Vagina (tissue), 2 donors: ENCODE results near the gene ASIC3.

Experiments used
- CTCF ChIP-seq, 3 experiments: fragments of 450-650 bp in 2 of 3; fragments of 200-600 bp in 1 of 3; sonication (generic) in 1 of 3; IDR thresholded peaks; one replicate each; pipeline ENCODE4 v1.5.1; 2017 to 2019; ENCODE audit warnings: antibody characterized with exemption in 3 of 3, mild to moderate bottlenecking in 2 of 3, moderate library complexity in 2 of 3
- POLR2A ChIP-seq, 2 donors: fragments of 450-650 bp; IDR thresholded peaks; one replicate each; pipeline ENCODE4 v1.6.1; 2017; ENCODE audit warnings: antibody characterized with exemption in 2 of 2, mild to moderate bottlenecking in 2 of 2, moderate library complexity in 2 of 2

- TF ChIP-seq POLR2A (IDR thresholded peaks at IDR 0.05) (no peak), CTCF (IDR thresholded peaks at IDR 0.05) (no peak)
Observed at GRCh38 chr7:151075662-151075971, 27.3 kb downstream of the ASIC3 start.
